NCI-H1436 treated with DMSO at 0.1 percent for 48 hours (cell line): Measurements from ENCODE around the gene RFC2.

Experiments
- DNase-seq: peaks from one replicate; lab custom pipeline; 2025; lab: John Stamatoyannopoulos, UW

Gene RFC2

DNA sequence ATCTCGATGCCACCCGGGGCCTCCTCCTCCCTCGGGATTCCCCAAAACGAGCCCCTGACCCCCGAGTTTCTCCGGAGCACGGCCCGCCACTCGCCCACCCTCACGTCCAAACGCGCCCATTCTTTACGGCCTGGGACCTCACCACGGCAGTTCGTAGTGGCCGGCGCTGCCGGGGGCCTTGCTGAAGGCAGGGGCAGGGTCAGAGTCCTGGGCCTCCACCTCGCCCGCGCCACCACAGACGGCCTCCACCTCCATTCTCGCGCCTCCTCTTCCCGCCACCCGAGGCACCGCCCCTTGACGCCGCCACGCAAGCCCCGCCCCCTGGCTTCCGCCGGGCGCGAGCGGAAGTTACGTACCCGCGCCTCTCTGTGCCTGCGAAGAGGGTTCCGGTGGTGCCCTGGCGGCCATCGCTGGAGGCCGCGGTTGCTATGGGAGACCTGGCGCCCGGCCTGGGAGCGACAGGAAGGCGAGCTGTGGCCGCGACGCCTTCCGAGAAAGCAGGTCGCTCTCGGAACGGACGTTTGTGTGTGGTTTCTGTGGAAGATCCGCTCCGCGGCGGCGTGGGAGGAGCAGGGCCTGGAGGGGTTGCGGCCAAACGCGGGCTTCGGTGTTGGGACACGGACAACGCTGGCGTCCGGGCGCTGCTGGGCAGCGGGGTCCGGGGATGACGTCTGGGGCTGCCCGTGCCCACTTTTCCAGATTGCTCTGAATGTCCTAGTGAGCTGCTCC lies at the start of gene RFC2:
Gene RFC2, minus strand, starts transcription at position 271 of the 729 bp plus-strand sequence. Its CDS starts 16 bp downstream, at position 255.
- peak; percentile 48 for DNase-seq

DNA sequence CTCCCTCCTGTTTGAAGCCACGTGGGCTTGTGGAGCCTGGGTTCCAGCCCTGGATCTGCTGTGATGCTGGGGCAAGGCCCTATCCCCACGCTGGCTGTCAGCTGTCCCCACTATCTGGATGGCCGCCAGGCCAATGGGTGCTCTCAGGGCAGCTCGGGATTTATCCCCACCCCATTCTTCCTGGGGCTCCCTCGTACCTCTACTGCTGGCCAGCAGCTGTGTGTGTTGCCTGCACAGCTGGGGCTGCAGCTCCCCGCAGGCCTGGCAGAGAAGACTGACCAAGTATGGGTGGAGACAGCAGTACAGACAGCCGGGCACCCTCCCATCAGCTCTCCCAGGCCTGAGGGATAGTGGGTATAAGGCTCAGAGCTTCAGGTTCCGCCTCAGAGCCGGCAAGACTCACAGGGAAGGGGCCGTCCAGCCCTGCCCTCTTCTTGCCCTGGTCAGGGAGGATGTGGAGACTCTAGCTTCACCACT lies 48.6 kb upstream of the RFC2 start:
- no peak for DNase-seq

DNA sequence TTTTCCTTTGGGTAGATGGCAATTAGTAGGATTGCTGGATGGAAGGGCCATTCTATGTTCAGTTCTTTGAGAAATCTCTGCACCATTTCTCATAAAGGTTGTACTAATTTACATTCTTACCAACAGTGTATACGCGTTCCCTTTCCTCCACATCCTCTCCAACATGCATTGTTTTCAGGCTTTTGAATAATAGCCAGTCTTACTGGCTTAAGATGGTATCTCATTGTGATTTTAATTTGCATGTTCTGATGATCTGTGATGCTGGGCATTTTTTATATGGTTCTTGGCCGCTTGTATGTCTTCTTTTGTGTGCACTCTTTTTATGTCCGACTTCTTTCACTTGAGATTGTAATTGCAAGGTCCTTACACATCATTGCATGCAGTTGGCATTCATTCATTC lies 46.7 kb upstream of the RFC2 start:
- DNase-seq = no peak

DNA sequence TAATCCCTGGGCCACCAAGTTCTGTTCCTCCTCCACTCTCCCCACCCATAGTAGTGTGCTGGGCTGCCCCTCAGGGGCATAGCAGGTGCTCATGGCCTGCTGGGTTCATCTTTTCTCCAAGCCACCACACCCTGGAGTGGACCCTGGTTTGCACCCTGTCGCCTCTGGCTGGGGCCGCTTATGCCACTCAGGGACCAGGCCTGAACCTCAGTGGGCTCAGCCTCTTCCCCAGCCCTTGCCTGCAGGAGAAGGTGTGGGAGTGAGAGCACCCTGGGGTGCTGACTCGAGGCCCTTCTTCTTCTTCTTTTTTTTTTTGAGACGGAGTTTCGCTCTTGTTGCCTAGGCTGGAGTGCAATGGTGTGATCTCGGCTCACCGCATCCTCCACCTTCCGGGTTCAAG lies 45.2 kb upstream of the RFC2 start:
- no peak for DNase-seq

DNA sequence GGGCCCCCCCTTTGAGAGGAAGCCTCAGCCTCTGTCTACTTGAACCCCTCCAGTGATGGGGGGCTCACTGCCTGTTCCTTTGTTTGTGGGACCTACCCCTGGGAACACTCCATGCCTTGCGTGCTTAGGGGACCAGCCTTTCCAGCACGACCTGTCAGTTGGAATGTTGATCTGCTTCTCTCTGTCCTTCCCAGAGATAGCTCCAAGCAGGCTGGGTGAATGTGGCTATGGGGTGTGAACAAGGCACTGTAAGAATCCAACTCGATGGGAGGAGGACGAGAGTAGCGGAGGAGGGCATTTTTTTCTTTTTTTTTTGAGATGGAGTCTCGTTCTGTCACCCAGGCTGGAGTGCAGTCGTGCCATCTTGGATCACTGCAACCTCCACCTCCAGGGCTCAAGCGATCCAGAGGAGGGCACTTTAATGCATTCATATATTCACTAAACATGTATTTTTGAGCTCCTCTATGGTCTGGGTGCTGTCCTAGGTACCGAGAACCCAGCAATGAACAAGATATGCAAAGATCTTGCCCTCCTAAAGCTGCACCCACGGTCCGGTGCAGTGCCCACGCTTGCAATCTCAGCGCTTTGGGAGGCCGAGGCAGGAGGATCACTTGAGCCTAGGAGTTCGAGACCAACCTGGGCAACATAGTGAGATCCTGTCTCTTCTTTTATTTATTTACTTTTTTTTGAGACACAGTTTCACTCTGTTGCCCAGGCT lies 43.5 kb upstream of the RFC2 start:
- DNase-seq = no peak

GRCh38 chr7:74294191-74294998 lies 40.2 kb upstream of the RFC2 start:
- DNase-seq = no peak

DNA sequence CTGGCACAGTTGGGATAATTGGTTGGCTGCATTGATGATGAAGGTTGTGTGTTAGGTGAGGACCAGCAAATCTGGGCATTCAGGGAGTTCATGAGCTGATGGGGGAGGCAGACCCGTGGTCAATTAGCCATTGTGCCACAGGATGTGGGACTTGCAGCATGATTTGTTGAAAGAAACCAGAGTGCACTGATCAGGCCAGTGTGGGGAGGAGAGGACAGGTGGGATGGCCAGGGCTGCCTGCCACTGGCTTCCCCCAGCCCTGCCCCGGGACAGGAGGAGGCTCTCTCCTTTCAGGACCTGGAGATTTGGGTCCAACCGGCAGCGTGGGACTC lies 39.3 kb upstream of the RFC2 start:
- no peak for DNase-seq

- DNase-seq = no peak
Observed at GRCh38 chr7:74292757-74293576, 38.8 kb upstream of the RFC2 start.

DNA sequence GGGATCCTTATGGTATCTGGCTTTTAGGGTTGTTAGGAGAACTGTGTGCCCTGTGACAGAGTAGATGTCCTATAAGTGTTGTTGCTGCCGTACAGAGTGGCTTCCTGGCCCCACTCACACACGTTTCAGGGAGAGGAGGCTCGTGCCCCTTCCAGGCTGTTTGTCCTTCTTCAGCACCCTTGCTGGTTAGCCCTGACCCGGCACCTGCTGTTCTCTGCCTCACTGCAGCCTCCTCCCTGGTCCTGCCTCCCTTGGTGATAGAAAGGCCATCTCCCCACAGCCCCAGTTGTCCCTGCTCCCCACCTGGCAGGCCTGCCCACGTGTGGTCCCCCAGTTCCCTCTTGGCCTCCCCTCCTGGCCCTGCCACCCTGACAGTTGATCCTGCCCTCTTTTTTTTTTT lies 37.3 kb upstream of the RFC2 start:
- no peak for DNase-seq

DNA sequence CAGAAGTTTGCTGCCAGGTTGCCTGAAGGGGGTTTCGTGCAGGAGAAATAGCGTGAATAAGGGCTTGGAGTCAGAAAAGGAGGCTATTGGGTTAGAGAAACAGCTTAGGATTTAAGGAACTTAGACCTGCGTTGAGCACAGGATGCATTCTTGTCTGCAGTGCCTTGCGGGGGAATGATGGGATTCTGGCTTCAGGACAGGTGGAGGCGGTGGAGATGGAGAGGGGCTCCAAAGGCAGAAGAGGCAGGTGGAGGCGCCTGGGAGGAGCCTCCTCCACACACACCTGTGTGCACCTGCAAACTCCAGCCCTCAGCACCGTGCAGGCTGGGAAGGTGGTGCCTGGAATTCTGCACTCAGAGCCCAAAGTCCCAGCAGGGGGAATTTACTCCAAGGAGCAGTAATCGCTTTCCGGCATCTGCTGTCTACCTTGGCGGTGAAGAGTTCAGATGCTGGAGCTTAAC lies 36.8 kb upstream of the RFC2 start:
- no peak for DNase-seq

GRCh38 chr7:74290553-74290950 lies 36.4 kb upstream of the RFC2 start:
- DNase-seq = no peak

DNA sequence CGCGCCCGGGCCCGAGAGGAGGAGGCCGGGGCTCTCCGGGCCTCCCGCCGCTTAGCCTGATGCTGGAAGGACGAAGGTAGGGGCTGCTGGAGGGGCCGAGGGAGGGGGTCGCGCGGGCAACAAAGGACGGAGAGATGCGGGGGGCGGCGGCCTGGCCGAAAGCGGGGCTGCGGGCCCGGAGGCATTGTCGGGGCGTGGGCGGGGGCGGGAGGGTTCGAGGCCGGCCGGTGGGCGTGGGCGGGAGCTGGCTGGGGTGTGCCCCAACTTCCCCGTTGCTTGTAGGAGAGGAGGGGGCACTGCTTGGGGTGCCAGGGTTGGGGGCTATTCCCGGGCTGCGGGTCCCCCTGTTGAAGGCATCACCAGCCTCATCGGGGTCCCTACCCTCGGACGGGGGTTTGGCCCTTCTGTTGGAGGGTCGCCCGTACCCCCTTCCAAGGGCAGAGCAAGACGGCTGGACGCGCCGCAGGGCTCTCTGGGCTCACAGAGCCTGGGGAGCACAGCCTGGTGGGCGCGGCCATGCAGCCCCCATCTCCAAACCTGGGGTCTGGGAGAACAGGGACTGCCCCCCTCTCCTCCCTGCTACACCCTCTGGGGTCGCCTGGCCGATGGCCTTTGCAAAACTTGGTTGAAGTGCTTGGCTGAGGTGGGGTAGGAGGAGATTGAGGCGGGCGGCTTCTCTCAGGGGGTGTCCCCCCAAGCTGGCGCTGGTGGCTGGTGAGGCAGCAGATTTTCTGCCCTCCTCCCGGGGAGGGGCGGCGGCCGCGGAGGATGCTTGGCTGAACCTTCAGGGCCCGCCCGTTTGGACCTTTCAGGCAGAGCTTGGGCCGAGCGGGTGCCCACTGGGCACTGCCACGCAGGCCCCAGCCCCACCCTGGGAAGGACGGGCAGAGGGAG lies 35.7 kb upstream of the RFC2 start:
- no peak for DNase-seq

GRCh38 chr7:74289018-74289658 lies 34.9 kb upstream of the RFC2 start, which contains the start of gene CLIP2:
Gene CLIP2, plus strand, starts transcription at chr7:74289407. Its CDS starts 28,140 bp downstream, at chr7:74317547.
- no peak for DNase-seq

DNA sequence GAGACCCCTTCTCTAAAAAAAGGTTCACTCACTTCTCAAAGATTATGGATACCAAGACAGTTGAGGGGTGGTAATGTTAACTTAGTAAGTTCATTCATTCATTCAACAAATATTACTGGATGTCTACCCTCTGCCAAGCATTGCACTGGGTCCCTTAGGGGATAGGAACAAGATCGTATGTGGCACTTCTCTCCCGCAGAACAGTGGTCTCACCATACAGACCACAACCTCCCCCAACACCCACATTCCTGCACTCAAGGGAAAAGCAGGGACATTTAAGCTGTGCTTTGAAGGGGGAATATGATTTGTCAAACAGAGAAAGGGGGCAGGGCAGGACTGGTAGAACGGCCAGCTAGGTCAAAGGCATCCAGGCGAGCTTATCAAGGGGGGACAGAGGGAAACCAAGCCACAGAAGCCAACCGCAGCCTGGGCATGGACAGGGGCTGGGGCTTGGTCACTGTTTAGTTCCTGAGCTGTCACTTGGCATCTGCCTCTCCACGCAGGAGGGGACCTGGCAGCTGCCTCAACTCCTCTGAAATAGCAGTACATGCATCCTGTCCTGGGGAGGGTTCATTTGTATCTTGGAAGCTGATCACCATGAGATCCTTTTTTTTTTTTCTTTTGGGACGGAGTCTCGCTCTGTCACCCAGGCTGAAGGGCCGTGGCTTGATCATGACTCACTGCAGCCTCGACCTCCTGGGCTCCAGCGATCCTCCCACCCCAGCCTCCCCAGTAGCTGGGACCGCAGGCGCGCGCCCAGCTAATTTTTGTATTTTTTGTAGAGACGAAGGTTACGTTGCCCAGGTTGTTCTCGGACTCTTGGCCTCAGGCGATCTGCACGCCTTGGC lies 34.1 kb upstream of the RFC2 start:
- no peak for DNase-seq

DNA sequence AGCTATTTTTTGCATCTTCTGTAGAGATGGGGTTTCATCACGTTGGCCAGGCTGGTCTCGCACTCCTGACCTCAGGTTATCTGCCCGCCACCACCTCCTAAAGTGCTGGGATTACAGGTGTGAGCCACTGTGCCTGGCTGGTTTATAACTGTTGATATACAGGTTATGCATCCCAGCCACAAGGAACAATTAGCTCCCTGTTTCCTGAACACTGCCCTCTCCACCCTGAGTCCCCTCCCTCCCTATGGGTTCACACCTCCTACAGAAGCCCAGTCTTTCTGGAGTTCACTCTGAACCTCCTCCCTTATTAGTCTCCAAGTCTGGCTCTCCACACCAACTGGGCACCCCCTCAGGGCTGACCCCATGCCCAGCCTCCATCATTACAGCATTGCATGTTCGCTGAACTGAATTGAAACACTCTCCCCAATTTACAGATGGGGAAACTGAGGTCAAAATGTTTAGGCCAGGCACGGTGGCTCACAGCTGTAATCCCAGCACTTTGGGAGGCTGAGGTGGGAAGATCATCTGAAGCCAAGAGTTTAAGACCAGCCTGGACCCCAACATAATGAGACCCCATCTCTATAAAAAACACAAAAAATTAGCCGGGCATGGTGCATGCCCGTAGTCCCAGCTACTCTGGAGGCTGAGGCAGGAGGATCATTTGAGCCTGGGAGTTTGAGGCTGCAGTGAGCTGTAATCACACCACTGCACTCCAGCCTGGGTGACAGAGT lies 33.3 kb upstream of the RFC2 start:
- no peak for DNase-seq

GRCh38 chr7:74286131-74286530 lies 31.9 kb upstream of the RFC2 start:
- no peak for DNase-seq

GRCh38 chr7:74284781-74285259 lies 30.6 kb upstream of the RFC2 start:
- DNase-seq = no peak

DNA sequence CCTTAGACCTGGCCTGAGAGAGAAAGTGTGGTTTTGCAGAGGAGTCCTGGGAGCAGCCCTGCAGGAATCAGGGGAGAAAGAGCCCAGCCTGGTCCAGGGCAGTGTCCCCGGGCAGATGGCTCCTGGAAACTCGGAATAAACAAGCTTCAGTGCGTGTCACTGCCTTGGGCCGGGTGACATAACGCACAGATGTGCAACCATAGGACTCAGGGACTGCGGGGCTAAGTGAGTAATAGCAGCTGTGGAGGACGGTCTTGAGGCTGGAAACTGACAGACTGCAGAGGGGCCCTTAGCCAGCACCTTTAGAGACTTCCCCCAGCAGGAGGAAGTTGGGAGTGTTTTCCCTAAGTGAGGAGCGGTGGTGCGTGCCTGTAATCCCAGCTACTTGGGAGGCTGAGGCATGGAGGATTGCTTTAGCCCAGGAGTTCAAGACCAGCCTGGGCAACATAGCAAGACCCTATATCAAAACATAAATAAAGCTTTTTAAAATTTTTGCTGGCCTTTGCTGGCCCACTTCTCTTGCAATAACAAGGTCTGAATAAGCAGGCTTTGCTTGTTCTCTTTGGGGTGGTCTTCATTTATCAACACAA lies 29.8 kb upstream of the RFC2 start:
- DNase-seq = no peak
